ENCODE measurements around the gene CCRL2. TPM values are rescaled to one million over a fixed set of nuclear protein-coding genes. Genes with fewer than 3 reads are reported as not detected.

Gene CCRL2
- total RNA-seq, 1 donor from 2014 or later = not detected

- no peak for DNase-seq (ENCODE audit: low spot score)
- Histone ChIP-seq H3K4me3 (no peak overlapping the region), H3K4me1 (no peaks in the 10 kb centered on the region), H3K27ac (no peak overlapping the region), H3K9ac (no peak overlapping the region), H3K9me3 (ENCODE audit: low read depth) (no peaks in the 10 kb centered on the region), H3K36me3 (no peaks in the 10 kb centered on the region), H4K20me1 (ENCODE audit: low read depth) (no peaks in the 10 kb centered on the region), H3F3A (ENCODE audit: low read depth) (no peaks in the 10 kb centered on the region), H3K4me2 (no peak overlapping the region), H2AFZ (replicated peaks) (no peak overlapping the region), H3K27me3 (no peaks in the 10 kb centered on the region), H3K79me2 (ENCODE audit: low read depth) (no peaks in the 10 kb centered on the region)
- Mint-ChIP-seq H3K27me3 (ENCODE audit: insufficient read depth, low read depth) (peaks cover 6% of the 10 kb centered on the region), H3K36me3 (no peaks in the 10 kb centered on the region), H3K4me3 (no peak overlapping the region), H3K27ac (no peak overlapping the region), H3K4me1 (no peaks in the 10 kb centered on the region), H3K9me3 (no peaks in the 10 kb centered on the region)
- TF ChIP-seq EZH2 (IDR thresholded peaks at IDR 0.05) = no peak
- TF ChIP-seq EZH2phosphoT487 (IDR thresholded peaks at IDR 0.05) = no peak
- TF ChIP-seq CTCF (IDR thresholded peaks at IDR 0.05) = no peak
Observed at GRCh38 chr3:46375218-46375617, 31.8 kb upstream of the CCRL2 start.

GRCh38 chr3:46375814-46376213, 31.2 kb upstream of the CCRL2 start:
- no peak overlapping the region for H3K9ac ChIP-seq
- Mint-ChIP-seq H3K36me3 (no peaks in the 10 kb centered on the region), H3K4me3 (no peak overlapping the region), H3K27ac (no peak overlapping the region), H3K9me3 (no peaks in the 10 kb centered on the region), H3K27me3 (ENCODE audit: insufficient read depth, low read depth) (peaks cover 6% of the 10 kb centered on the region), H3K4me1 (no peaks in the 10 kb centered on the region)
- no peaks in the 10 kb centered on the region for H3K79me2 ChIP-seq (ENCODE audit: low read depth)
- H3K27me3 ChIP-seq = no peaks in the 10 kb centered on the region
- no peak overlapping the region for H3K4me2 ChIP-seq
- no peak for TF ChIP-seq EZH2phosphoT487 (IDR thresholded peaks at IDR 0.05)
- TF ChIP-seq CTCF (IDR thresholded peaks at IDR 0.05) = no peak
- TF ChIP-seq EZH2 (IDR thresholded peaks at IDR 0.05) = no peak
- H3F3A ChIP-seq (ENCODE audit: low read depth) = no peaks in the 10 kb centered on the region
- no peak overlapping the region for H2AFZ ChIP-seq (replicated peaks)
- H3K4me3 ChIP-seq = no peak overlapping the region
- H4K20me1 ChIP-seq (ENCODE audit: low read depth) = no peaks in the 10 kb centered on the region
- no peak for DNase-seq (ENCODE audit: low spot score)
- no peaks in the 10 kb centered on the region for H3K36me3 ChIP-seq
- no peak overlapping the region for H3K27ac ChIP-seq
- no peaks in the 10 kb centered on the region for H3K9me3 ChIP-seq (ENCODE audit: low read depth)
- H3K4me1 ChIP-seq = no peaks in the 10 kb centered on the region

- H3K4me3 Mint-ChIP-seq = no peak overlapping the region
- H2AFZ ChIP-seq (replicated peaks) = no peak overlapping the region
- H3K9me3 ChIP-seq (ENCODE audit: low read depth) = no peaks in the 10 kb centered on the region
- H3K9ac ChIP-seq = no peak overlapping the region
- H3K36me3 Mint-ChIP-seq = no peaks in the 10 kb centered on the region
- H3K27ac Mint-ChIP-seq = no peak overlapping the region
- no peaks in the 10 kb centered on the region for H4K20me1 ChIP-seq (ENCODE audit: low read depth)
- DNase-seq (ENCODE audit: low spot score) = peak; percentile 75
- H3K27me3 Mint-ChIP-seq (ENCODE audit: insufficient read depth, low read depth) = peaks cover 6% of the 10 kb centered on the region
- H3K4me2 ChIP-seq = no peak overlapping the region
- no peaks in the 10 kb centered on the region for H3K36me3 ChIP-seq
- no peaks in the 10 kb centered on the region for H3K4me1 ChIP-seq
- H3K27ac ChIP-seq = no peak overlapping the region
- H3K4me1 Mint-ChIP-seq = no peaks in the 10 kb centered on the region
- no peaks in the 10 kb centered on the region for H3K9me3 Mint-ChIP-seq
- no peaks in the 10 kb centered on the region for H3F3A ChIP-seq (ENCODE audit: low read depth)
- TF ChIP-seq CTCF (IDR thresholded peaks at IDR 0.05) = peak; percentile 84
- TF ChIP-seq EZH2 (IDR thresholded peaks at IDR 0.05) = no peak
- H3K27me3 ChIP-seq = no peaks in the 10 kb centered on the region
- no peaks in the 10 kb centered on the region for H3K79me2 ChIP-seq (ENCODE audit: low read depth)
- H3K4me3 ChIP-seq = no peak overlapping the region
Observed at GRCh38 chr3:46378426-46378942, 28.6 kb upstream of the CCRL2 start.

All from neural progenitor cell (in vitro differentiated cells).